NCI-H128 (cell line): ENCODE measurements around the gene CHAC1.
"Not testable (repeated sequence)": the region's sequence is repeated elsewhere in the genome, so short reads cannot be mapped to it uniquely, and the experiment has no call there.

ENCODE experiments used
- DNase-seq: peaks from one replicate; lab custom pipeline; 2025; ENCODE audit not compliant: unreplicated experiment; lab: John Stamatoyannopoulos, UW

CHAC1 gene

GRCh38 chr15:40936709-40937666 is 16.3 kb upstream of the CHAC1 start:
- no peak for DNase-seq

- no peak for DNase-seq
These were observed 15.3 kb upstream of the CHAC1 start for GRCh38 chr15:40937762-40938535.

GRCh38 chr15:40938536-40938870 is 14.8 kb upstream of the CHAC1 start:
- no peak for DNase-seq

DNA sequence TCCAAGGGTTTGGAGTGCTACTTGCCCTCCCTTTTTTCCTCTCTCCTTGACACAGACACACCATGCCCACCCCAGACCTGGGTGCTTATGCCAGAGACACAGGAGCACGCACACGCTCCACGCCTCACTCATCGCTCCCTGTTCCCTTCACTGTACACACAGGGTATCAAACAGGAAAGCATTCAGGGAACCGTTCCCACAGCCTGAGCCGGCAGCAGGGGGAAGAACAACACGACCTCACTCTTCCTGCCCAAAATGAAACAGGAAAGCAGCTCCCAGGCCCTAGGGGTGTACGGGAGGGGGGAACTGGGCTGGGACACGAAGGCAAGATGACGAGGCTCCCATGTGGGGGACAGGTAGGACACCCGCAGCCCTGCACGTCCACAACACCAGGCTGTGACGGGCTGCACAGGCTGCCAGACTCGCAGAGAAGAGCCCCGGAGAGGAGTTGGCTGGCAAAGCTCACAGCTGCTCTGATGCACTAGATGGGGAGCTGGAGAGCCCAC is 12.9 kb upstream of the CHAC1 start:
- DNase-seq, result no peak

DNA sequence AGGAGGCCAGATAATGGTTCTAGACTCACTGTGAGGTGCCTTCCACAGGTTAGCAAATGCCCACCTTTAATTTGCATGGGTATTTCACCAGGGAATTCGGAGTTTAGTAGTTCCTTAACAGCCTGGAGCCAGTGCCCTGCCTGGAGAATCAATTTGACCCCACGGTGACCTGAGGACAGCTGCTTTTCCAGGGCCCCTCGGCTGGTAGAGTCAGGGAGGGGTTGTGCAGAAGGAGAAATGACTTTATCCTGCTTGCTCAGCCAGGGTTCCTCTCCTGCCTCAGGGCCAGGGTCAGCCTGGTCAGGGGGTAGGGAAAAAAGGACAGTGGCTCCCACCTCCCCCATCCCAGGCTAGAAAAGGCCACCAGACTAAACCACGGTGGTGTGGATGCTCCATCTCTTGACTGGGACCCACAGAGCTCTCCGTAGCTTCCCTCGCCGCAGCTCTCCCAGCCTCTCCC is 12.2 kb upstream of the CHAC1 start:
- DNase-seq, result no peak

DNA sequence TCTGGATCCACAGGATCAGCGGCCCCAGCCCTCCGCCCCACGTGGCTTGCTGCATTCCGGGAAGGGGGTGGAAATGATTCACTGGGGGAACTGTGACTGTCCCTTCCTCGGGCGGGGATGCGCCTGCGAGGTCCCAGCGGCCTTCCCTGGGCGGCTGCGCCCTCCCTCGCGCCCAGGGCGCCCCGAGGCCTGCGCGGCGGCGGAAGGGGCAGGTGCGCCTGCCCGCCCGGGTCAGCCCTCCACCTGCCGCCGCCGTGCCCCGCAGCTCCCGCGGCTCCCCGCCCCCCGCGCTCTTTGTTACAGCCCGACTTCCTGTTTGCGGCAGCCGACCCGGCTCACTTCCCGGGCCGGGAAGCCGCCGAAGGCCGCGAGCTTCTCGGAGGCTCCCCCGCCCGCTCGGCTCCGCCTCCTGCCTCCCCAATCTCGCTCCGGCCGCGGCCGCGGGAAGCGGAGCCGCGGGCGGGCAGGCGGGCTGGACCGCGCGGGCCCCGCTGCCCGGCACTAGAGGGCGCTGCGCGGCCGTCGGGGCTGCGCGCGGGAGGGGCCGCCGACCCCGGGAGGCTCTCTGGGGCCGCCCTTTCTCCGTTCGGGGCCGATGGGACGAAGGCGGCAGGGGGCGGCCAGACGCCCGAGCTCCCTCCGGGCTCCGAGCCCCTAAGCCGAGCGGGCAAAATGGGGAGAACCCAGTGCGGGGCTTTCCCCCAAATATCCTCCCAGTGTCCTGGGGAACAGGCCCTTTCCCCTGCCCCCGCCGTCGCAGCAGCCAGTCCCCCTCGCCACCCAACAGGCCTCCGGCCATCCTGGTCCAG is 11.5 kb upstream of the CHAC1 start:
- no peak for DNase-seq

DNA sequence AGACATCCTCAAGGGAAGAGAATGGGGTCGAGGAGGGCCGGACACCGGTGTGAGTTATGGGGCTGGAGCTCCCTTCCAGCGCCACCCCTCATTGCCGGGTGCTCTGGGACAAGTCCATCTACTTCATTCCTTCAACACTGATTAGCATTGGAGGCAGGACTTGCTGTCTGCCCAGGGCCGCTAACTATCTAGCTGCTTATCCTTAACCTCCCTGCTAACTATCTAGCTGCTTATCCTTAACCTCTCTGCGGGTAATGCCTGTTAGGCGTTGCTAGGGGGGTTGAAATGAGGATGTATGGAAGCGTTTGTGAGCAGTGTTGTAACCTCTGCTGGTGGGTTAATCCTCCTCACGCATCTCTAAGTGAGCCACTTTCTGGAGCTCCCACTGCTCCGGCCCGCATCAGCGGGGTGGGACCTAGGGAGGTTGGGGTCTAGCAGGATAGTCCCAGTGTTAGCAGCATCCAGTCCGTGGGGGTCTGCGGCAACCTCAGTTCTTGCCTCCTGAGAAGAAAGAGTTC is 10.9 kb upstream of the CHAC1 start:
- DNase-seq, result no peak

GRCh38 chr15:40942878-40943277 is 10.4 kb upstream of the CHAC1 start:
- no peak for DNase-seq

DNA sequence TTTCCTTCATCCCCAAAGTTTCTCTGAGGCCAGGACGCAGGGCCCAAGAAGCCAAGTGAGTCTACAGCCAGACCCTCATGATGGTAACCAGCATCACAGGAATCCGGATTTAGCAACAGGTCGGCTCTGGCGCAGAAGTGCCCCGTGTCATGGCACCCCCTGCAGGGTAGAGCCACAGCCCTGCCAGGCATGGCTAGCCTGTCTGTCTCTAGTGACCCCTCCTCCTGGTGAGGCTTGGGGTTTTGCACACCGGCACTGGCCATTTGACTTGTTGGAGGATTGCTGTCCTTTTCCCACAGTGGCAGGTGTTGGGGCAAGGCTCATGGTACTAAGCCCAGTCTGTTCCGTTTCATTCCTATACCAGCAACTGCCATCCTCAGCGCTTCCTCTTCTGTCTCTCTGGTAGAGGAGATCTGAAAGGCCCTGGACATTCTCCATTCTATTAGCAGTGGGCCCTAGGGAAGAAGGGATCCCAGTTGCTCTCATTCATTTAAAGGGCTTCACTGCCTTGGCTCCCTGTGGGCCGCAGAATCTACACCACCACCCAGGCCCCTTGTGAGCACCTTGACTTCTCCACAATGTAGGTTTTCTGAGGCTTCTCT is 9.4 kb upstream of the CHAC1 start:
- DNase-seq, result no peak

DNA sequence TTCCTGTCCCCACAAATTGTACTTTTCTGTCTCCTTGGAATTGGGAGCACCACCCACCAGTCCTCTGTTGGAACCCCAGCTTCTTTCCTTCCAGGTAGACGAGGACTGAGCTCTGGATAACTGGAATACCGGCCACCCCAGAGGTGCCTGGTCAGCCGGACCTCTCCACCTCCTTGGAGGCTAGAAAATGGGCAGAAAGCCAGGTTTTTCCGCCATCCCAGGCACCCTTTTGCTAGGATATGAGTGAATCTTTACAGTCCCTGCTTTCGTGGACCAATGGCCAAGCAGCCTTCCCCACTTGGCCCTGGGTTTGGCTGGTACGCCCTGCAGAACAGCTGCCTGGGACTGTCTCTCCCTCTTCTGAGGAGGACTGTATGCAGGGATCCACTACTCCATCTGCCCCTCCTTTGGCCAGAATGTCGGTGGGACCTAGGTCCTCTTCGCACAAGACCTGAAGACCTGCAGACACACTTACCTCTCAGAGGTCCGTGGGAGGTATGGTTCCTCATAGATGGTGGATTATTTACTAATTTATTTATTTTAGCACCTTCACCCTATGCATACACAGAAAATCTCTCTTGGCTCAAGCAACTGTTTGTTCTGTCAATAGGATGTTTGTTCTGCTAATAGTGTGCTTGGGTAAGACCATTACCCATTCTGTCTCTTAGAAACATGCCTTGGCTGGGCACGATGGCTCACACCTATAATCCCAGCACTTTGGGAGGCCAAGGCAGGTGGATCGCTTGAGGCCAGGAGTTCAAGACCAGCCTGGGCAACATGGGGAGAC is 8.6 kb upstream of the CHAC1 start:
- no peak for DNase-seq

GRCh38 chr15:40948706-40949473 is 4.4 kb upstream of the CHAC1 start:
- DNase-seq, result no peak

DNA sequence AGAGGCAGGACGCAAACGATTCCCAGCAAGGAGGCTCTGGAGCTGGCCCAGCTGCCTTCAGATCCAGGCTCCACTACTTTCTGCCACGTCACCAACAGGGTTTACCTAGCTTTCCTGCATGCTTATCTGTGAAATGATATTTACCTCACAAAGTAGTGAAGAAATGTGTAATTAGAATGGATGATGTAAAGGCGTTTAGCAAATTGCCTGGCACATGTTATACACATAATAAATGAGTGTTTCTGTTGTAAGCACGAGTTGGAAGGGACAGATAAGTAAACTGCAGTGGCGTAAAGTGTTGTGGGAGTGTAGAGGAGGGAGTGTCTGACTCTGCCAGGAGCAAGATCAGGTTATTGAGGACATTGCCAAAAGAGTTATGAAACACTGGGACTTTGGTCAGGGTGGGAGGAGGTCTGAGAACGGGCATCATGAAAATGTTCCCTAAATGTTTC is 3.5 kb upstream of the CHAC1 start:
- no peak for DNase-seq

DNA sequence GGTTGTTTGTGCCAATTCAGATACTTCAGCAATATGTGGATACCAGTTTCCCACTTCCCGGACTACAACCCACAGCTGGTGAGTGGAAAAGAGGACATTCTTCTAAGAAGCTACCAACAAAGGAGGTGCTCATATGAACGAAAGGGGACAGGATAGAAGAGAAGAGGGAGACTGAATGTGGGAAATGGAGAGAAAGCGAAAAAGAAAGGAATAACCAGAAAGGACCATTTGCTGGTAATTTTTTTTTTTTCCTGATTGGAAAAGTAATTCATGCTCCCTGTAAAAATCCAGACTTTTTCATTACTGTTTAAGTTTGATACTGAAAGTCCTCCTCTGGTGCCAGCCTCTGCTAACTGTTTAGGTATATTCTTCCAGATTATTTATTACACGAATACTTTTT is 1.5 kb upstream of the CHAC1 start:
- no peak for DNase-seq

GRCh38 chr15:40952301-40952900 is 870 bp upstream of the CHAC1 start:
- DNase-seq, result no peak

DNA sequence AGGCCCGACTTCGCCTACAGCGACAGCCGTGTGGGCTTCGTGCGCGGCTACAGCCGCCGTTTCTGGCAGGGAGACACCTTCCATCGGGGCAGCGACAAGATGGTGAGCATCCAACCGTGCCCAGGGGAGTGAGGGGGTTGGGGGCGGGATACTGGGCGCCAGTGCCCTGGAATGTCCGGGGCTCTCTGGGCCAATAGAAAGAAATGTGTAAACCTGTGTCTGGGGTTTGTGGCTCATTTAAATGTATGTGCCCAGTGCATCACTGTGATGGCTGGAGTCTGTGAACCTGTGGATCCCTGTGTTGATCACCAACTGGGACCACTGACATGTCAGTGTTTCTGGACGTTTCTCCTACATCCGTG is 423 bp downstream of the CHAC1 start:
- no peak for DNase-seq

- DNase-seq, result not testable (repeated sequence)
These were observed 1.0 kb downstream of the CHAC1 start for GRCh38 chr15:40954158-40954848.

DNA sequence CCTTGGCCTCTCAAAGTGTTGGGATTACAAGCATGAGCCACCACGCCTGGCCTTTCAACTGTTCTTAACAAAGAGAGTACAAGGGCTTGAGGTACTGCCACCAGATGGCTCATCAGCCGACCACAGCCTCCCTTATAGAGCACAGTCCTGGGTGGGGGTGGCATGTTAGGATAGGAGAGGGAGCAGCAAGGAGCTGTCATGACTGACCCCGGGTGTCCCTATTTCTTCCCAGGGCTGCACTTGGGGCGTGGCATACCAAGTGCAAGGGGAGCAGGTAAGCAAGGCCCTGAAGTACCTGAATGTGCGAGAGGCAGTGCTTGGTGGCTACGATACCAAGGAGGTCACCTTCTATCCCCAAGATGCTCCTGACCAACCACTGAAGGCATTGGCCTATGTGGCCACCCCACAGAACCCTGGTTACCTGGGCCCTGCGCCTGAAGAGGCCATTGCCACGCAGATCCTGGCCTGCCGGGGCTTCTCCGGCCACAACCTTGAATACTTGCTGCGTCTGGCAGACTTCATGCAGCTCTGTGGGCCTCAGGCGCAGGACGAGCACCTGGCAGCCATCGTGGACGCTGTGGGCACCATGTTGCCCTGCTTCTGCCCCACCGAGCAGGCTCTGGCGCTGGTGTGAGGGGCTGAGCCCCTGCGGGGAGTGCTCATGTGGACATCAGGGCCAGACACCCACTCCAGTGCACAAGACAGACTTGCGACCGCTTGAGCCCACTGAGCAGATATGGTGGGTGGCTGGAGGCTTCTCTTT is 2.1 kb downstream of the CHAC1 start:
- no peak for DNase-seq
